ENCODE results near the gene GBX1.

Gene GBX1

DNA sequence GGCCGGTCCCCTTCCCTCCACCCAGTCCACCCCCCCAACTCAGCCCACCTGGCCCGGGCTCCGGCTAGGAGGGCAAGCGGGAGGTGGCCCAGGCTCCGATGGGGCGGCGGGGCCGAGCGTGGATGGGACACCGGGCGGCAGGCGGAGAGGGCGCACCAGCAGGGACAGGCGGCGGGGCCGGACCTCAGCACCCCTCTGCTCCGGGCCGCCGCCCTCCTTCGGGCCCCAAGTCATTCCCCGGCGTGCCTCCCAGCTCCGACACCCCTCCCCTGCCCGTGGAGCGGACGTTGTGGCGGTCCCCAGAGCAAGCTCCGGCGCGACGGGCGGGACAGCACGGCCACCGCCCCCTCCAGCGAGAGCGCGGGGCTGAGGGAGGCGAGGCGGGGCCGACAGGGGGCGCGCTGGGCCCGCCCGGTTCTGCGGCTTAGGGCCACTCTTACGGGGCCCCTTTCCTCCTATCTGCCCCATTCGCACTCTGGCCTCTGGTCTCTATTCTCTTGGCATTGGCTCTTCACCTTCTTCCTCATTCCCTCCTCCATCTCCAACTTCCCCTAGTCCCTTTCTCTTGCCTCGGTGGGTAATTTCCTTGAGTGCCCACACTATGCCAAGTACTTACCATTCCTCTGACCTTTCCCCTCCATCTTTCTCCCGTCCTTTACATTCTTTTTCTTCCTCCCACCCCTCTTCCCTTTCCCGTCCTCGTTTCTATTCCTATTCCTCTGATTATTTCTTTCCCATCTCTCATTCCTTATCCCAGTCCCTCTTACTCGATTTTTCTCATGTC, 701 bp upstream of the GBX1 start:
- TF ChIP-seq, protein P1, sequence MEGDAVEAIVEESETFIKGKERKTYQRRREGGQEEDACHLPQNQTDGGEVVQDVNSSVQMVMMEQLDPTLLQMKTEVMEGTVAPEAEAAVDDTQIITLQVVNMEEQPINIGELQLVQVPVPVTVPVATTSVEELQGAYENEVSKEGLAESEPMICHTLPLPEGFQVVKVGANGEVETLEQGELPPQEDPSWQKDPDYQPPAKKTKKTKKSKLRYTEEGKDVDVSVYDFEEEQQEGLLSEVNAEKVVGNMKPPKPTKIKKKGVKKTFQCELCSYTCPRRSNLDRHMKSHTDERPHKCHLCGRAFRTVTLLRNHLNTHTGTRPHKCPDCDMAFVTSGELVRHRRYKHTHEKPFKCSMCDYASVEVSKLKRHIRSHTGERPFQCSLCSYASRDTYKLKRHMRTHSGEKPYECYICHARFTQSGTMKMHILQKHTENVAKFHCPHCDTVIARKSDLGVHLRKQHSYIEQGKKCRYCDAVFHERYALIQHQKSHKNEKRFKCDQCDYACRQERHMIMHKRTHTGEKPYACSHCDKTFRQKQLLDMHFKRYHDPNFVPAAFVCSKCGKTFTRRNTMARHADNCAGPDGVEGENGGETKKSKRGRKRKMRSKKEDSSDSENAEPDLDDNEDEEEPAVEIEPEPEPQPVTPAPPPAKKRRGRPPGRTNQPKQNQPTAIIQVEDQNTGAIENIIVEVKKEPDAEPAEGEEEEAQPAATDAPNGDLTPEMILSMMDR (IDR thresholded peaks at IDR 0.05; ENCODE audit: low read depth, low read length, missing control alignments): peak; percentile 68
- H3K4me3 ChIP-seq (replicated peaks; ENCODE audit: low read depth, low read length): no peak overlapping the region
- DNase-seq (ENCODE audit: extremely low read depth, low read depth): no peak

DNA sequence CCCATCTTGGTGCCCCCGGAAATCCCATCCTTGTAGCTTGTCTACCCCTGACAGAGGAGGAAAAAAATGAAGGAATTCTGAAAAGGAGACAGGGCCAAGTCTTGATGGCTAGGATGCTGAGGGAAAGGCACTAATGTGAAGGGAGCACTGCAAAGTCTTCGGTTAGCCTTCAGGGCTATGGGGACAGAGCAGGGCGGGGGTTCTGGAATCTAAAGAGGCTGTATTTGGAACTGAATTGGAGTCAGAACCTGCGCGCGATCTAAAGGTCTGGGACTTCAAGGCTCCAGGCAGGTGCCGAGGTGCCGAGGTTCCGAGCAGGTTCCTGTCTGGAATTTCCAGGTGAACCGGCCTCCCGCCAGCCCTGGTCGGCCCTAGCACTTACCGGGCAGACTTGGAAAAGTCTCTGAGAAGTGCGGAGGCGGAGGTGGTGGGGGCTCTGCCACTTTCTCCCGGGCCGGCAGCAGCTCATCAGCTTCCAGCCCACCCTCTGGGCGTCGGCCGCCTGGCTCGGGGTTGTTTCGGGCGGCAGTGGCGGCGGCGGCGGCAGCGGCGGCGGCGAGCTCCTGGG, 781 bp downstream of the GBX1 start:
- TF ChIP-seq, protein P1 (IDR thresholded peaks at IDR 0.05; ENCODE audit: low read depth, low read length, missing control alignments): no peak
- H3K4me3 ChIP-seq (replicated peaks; ENCODE audit: low read depth, low read length): 0 out of 2 replicates have a peak overlapping the region, but pooled peaks have one; percentile 9

DNA sequence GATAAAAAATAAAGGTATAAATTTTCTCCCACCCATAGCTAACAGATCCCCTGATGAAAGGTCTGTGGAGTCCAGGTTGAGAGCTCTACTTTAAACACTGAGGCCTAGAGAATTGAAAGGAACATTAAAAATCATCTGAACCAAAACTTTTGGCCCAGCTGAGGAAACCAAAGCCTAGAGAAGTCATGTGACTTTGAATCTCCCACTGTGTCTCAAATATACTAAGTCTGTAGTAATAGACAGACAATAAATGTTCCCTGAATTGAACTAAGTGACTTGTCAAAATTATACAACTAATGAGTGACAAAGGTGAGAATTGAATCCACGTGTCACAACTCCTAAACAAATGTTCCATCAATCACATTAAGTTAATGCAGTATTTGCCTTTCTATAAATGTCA, 5.7 kb downstream of the GBX1 start:
- no peak overlapping the region for H3K4me3 ChIP-seq (replicated peaks; ENCODE audit: low read depth, low read length)
- DNase-seq (ENCODE audit: extremely low read depth, low read depth): no peak
- TF ChIP-seq, protein P1 (IDR thresholded peaks at IDR 0.05; ENCODE audit: low read depth, low read length, missing control alignments): no peak

More for the DNA sequence above, 781 bp downstream of the GBX1 start:
- DNase-seq (ENCODE audit: extremely low read depth, low read depth): no peak

DNA sequence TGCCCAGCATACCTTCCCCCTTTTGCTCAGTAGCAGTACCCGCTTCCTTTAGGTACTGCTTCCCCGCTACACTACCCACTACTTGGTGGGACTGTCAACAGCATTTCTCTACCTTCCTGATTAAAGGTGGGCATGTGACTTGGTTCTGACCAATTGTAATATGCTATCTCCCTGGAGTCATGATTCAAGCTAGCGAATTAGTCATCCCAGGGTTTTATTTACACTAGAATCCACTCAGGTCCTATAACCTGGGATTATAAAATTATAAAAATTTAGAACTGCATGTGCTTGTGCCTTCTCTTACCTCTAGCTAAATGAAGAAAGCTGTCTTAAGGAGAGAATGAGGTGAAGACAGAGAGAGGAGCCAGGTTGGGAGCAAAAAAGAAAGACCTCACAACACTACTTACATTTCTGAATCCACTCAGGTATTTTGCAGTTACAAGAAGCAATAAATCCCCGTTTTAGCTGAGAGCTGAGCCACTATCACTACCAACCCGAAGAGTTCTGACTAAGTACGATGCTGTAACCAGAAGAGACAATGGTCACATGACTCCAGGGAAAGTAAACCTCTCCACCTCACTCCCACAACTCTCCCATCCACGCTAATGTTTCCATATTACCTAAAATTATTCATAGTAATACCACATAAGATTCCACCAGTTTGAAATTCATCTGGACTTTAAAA, 9.7 kb downstream of the GBX1 start:
- H3K4me3 ChIP-seq (replicated peaks; ENCODE audit: low read depth, low read length): no peak overlapping the region
- TF ChIP-seq, protein P1 (IDR thresholded peaks at IDR 0.05; ENCODE audit: low read depth, low read length, missing control alignments): no peak
- DNase-seq (ENCODE audit: extremely low read depth, low read depth): no peak

DNA sequence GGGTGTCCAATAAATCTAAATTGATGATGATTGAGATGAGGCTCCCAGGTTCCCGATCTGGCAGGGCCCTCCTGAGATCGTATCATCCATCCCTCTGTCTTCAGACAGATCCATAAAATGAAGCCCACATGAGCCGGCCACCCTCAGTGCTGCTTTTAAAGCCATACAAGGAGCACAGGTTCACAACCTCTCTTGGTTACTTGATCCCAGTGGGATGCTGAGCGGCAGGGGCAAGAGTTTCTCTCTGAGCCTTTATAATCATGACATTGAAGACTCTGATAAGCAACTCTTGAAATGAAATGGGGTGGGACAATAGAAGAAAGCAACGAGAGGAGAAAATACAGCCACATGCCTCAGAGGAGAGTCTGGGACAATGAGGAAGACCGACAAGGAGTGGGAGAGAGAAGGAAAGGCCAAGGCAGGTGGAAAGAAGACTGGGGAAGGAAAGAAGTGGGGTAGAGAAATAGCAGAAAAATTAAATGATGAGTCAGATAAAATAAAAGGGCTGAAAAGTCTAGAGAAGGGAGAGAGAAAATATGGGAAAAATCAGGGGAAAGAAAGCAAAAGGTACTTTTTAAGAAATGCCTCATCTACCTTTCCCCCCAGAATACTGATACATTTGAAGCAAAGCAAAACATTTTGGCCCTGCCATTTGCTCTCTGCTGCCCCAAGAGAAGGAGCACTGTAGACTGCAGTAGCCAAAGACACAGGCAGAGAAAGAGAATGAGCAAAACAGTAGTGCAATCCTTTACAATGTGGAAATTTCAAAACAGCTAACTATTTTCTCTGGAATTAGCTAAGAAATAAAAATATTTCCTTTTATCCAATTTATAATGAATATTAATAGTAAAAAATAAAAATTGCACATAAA, 14.6 kb downstream of the GBX1 start:
- TF ChIP-seq, protein P1 (IDR thresholded peaks at IDR 0.05; ENCODE audit: low read depth, low read length, missing control alignments): no peak
- H3K4me3 ChIP-seq (replicated peaks; ENCODE audit: low read depth, low read length): no peak overlapping the region
- DNase-seq (ENCODE audit: extremely low read depth, low read depth): no peak

DNA sequence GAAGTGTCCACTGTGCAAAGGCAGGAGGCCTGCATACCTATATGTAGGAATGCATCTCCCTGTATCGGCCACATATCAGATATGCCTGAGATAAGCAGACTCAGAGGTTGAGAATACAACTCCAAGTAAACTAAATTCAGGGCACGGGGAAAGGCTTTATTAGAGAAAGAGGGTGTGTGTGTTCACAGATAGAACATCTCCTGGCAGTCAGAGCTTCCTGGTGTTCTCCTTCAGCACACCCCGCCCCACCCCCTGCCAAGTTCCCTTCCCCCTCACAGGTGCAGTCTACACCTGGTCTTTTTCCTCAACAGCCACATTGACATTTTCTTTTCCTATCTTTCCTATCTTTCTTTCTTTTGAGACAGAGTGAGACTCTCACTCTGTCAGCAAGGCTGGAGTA, 17.1 kb downstream of the GBX1 start:
- TF ChIP-seq, protein P1 (IDR thresholded peaks at IDR 0.05; ENCODE audit: low read depth, low read length, missing control alignments): no peak
- no peak for DNase-seq (ENCODE audit: extremely low read depth, low read depth)
- H3K4me3 ChIP-seq (replicated peaks; ENCODE audit: low read depth, low read length): no peak overlapping the region
